ENCODE measurements around the gene C1QTNF9B. TPM values are rescaled to one million over a fixed set of nuclear protein-coding genes. Genes with fewer than 3 reads are reported as not detected.

The C1QTNF9B gene
- total and polyA plus RNA-seq, 2 of the 8 experiments (the other 6 are each of a cell fraction or from before 2014, with no cell fraction given): 0.11 TPM; not detected in 1

DNA sequence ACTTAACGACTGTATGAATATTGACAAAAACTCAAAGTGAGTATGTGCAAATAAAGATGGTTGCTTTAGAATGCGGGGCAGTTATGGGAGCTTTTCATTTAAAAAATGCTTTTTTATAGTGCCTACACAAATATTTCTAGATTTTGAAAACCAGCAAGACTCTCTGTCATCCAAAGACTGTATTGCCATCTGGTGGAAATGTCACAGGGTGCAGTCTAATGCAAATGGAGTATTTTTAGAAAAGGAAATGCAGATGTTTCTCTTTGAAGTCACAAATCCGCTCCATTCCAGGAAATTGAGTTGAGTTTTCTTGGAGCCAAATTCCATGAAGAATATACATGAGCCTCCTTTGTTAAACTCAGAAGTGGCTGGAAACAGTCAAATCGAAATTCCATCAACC is 2.3 kb upstream of the C1QTNF9B start (continued):
- TF ChIP-seq, protein P1, sequence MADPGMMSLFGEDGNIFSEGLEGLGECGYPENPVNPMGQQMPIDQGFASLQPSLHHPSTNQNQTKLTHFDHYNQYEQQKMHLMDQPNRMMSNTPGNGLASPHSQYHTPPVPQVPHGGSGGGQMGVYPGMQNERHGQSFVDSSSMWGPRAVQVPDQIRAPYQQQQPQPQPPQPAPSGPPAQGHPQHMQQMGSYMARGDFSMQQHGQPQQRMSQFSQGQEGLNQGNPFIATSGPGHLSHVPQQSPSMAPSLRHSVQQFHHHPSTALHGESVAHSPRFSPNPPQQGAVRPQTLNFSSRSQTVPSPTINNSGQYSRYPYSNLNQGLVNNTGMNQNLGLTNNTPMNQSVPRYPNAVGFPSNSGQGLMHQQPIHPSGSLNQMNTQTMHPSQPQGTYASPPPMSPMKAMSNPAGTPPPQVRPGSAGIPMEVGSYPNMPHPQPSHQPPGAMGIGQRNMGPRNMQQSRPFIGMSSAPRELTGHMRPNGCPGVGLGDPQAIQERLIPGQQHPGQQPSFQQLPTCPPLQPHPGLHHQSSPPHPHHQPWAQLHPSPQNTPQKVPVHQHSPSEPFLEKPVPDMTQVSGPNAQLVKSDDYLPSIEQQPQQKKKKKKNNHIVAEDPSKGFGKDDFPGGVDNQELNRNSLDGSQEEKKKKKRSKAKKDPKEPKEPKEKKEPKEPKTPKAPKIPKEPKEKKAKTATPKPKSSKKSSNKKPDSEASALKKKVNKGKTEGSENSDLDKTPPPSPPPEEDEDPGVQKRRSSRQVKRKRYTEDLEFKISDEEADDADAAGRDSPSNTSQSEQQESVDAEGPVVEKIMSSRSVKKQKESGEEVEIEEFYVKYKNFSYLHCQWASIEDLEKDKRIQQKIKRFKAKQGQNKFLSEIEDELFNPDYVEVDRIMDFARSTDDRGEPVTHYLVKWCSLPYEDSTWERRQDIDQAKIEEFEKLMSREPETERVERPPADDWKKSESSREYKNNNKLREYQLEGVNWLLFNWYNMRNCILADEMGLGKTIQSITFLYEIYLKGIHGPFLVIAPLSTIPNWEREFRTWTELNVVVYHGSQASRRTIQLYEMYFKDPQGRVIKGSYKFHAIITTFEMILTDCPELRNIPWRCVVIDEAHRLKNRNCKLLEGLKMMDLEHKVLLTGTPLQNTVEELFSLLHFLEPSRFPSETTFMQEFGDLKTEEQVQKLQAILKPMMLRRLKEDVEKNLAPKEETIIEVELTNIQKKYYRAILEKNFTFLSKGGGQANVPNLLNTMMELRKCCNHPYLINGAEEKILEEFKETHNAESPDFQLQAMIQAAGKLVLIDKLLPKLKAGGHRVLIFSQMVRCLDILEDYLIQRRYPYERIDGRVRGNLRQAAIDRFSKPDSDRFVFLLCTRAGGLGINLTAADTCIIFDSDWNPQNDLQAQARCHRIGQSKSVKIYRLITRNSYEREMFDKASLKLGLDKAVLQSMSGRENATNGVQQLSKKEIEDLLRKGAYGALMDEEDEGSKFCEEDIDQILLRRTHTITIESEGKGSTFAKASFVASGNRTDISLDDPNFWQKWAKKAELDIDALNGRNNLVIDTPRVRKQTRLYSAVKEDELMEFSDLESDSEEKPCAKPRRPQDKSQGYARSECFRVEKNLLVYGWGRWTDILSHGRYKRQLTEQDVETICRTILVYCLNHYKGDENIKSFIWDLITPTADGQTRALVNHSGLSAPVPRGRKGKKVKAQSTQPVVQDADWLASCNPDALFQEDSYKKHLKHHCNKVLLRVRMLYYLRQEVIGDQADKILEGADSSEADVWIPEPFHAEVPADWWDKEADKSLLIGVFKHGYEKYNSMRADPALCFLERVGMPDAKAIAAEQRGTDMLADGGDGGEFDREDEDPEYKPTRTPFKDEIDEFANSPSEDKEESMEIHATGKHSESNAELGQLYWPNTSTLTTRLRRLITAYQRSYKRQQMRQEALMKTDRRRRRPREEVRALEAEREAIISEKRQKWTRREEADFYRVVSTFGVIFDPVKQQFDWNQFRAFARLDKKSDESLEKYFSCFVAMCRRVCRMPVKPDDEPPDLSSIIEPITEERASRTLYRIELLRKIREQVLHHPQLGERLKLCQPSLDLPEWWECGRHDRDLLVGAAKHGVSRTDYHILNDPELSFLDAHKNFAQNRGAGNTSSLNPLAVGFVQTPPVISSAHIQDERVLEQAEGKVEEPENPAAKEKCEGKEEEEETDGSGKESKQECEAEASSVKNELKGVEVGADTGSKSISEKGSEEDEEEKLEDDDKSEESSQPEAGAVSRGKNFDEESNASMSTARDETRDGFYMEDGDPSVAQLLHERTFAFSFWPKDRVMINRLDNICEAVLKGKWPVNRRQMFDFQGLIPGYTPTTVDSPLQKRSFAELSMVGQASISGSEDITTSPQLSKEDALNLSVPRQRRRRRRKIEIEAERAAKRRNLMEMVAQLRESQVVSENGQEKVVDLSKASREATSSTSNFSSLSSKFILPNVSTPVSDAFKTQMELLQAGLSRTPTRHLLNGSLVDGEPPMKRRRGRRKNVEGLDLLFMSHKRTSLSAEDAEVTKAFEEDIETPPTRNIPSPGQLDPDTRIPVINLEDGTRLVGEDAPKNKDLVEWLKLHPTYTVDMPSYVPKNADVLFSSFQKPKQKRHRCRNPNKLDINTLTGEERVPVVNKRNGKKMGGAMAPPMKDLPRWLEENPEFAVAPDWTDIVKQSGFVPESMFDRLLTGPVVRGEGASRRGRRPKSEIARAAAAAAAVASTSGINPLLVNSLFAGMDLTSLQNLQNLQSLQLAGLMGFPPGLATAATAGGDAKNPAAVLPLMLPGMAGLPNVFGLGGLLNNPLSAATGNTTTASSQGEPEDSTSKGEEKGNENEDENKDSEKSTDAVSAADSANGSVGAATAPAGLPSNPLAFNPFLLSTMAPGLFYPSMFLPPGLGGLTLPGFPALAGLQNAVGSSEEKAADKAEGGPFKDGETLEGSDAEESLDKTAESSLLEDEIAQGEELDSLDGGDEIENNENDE (IDR thresholded peaks at IDR 0.05; ENCODE audit: insufficient replicate concordance, low read length): no peak
- TF ChIP-seq SRF (IDR thresholded peaks at IDR 0.05; ENCODE audit: low read depth, low read length): no peak
- TF ChIP-seq, protein P2, sequence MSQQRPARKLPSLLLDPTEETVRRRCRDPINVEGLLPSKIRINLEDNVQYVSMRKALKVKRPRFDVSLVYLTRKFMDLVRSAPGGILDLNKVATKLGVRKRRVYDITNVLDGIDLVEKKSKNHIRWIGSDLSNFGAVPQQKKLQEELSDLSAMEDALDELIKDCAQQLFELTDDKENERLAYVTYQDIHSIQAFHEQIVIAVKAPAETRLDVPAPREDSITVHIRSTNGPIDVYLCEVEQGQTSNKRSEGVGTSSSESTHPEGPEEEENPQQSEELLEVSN (IDR thresholded peaks at IDR 0.05): no peak
